Measurements from ENCODE around the gene UBE2QL1.

The UBE2QL1 gene

DNA sequence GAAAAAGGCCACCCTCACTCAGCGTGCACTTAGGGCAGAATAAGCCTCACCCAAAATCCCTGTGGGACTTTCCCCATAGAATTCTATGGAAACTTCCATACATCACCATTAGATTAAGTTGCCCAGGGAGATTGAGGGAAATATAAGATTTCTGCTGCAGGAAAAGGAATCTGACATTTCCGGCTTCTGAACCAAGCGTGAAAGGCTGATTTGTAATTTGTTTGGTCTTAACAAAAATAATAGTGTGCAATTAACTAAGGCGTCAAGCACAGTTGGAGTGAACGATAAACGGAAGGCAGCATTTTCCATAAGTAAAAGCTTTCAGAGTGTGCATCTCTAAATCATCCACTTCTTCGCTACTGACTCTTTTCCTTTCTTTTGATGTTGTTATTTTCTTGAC lies 14.0 kb downstream of the UBE2QL1 start:
- TF ChIP-seq, protein P1, sequence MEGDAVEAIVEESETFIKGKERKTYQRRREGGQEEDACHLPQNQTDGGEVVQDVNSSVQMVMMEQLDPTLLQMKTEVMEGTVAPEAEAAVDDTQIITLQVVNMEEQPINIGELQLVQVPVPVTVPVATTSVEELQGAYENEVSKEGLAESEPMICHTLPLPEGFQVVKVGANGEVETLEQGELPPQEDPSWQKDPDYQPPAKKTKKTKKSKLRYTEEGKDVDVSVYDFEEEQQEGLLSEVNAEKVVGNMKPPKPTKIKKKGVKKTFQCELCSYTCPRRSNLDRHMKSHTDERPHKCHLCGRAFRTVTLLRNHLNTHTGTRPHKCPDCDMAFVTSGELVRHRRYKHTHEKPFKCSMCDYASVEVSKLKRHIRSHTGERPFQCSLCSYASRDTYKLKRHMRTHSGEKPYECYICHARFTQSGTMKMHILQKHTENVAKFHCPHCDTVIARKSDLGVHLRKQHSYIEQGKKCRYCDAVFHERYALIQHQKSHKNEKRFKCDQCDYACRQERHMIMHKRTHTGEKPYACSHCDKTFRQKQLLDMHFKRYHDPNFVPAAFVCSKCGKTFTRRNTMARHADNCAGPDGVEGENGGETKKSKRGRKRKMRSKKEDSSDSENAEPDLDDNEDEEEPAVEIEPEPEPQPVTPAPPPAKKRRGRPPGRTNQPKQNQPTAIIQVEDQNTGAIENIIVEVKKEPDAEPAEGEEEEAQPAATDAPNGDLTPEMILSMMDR (IDR thresholded peaks at IDR 0.05), result no peak
- Histone ChIP-seq H3K9me3 (no peaks in the 10 kb centered on the region), H3K4me1 (no peaks in the 10 kb centered on the region), H3K36me3 (peaks cover 0 to 1% (median 0%) of the 10 kb centered on the region in 3 donors), H3K27me3 (no peaks in the 10 kb centered on the region), H3K4me3 (no peak overlapping the region), H3K27ac (no peak overlapping the region)
- no peak for DNase-seq
- intact Hi-C loops (cut with DNase I; ENCODE audit: low total_unique reads), result no loop called here

DNA sequence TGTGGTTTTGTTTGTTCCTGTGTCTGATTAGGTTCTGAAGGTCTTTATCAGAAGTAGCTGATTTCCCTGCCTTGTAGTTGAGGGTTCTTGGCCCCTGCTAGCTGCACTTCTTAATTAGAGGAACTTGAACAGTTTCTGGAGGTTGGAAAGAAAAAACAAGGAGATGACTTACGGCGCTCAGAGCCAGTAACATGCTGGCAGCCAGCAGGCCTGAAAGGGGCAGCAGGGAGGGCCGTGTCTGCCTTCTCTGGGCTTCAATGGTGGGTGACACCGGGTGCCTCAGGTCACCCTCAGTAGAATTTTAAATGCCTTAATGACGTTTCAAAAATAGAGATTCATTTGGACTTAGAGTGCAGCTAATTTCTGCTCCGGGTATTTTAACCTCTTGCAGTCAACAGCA lies 15.8 kb downstream of the UBE2QL1 start:
- Histone ChIP-seq H3K4me1 (no peaks in the 10 kb centered on the region), H3K36me3 (no peaks in the 10 kb centered on the region), H3K4me3 (no peak overlapping the region), H3K27ac (no peak overlapping the region), H3K27me3 (no peaks in the 10 kb centered on the region), H3K9me3 (no peaks in the 10 kb centered on the region)
- TF ChIP-seq, protein P1 (IDR thresholded peaks at IDR 0.05), result no peak
- intact Hi-C loops (cut with DNase I; ENCODE audit: low total_unique reads), result no loop called here
- DNase-seq, result peak in 1 of 2 donors; percentile 54

DNA sequence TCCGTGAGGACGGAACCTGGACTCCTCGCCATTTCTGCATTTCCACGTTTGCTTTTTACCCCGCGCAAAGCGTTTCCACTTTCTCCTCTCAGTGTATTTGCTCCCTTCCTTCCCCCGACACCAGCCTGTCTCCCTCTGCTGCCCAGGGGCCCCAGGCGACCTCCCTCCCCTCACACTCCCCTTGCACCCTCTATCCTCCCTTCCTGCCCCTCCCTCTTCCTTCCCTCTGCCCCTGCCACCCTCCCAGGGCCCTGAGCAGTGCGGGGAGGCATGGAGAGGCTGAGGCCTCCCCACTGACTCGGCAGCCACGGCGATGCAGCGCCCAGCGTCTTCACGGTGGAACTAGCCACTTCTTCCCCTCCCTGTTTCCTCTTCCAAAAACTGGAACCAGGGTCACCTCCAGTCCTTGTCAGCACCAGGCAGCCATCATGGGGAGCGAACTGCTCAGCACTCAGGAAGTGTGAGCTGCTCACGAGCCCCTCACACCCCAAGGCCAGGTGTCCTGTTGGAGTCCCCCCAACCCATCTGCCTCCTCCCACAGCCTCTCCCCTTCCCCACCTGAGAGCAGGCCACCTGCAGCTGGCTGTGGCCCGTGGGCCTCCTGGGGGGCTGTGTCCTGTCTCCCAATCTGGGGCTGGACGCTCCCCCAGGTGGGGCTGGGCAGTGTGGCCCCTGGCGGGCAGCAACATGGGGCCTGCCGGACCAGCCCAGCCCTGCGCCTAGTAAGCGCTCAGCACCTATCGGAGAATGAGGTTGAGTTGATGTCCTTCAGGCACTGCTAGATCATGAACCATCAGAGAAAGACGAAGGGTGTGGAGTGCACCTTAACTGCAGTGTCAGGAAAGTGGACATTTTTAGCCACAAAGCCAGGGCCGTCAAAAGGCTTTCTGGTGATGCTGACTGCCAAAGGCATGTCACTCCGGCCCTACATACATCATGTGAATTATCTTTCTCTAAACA lies 17.5 kb downstream of the UBE2QL1 start:
- intact Hi-C loops (cut with DNase I; ENCODE audit: low total_unique reads), result no loop called here
- Histone ChIP-seq H3K27me3 (no peaks in the 10 kb centered on the region), H3K4me3 (no peak overlapping the region), H3K36me3 (no peaks in the 10 kb centered on the region), H3K9me3 (no peaks in the 10 kb centered on the region), H3K4me1 (no peaks in the 10 kb centered on the region), H3K27ac (no peak overlapping the region)
- TF ChIP-seq, protein P1 (IDR thresholded peaks at IDR 0.05), result no peak
- DNase-seq, result peak in 1 of 2 donors; percentile 54

DNA sequence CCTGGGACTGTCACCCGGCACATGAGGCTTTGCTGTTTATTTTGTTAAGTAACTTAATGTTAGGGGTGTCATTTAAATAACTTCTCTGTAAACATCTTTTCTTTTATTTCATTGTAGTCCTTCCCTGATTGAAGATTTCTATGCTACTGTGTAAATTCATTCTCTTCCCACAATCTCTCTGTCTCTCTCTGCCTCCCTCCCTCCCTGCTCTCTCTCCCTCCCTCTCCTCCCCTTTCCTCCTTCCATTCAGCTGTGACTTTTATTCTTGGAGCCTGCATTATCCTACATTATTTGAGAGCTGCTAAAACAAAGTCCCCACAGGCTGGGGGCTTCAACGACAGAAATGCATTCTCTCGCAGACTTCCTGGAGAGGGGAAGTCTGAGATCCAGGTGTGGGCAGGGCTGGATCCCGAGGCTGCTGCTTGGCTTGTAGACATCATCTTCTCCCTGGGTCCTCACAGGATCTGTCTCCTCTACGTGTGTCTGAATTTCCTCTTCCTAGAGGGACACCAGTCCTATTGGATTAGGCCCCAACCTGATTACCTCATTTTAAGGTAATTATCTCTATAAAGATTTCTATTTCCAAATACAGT lies 18.4 kb downstream of the UBE2QL1 start:
- peak in 1 of 2 donors; percentile 40 for DNase-seq
- TF ChIP-seq, protein P1 (IDR thresholded peaks at IDR 0.05), result no peak
- Histone ChIP-seq H3K9me3 (no peaks in the 10 kb centered on the region), H3K4me1 (no peaks in the 10 kb centered on the region), H3K27ac (no peak overlapping the region), H3K27me3 (no peaks in the 10 kb centered on the region), H3K36me3 (no peaks in the 10 kb centered on the region), H3K4me3 (no peak overlapping the region)
- intact Hi-C loops (cut with DNase I; ENCODE audit: low total_unique reads), result no loop called here

DNA sequence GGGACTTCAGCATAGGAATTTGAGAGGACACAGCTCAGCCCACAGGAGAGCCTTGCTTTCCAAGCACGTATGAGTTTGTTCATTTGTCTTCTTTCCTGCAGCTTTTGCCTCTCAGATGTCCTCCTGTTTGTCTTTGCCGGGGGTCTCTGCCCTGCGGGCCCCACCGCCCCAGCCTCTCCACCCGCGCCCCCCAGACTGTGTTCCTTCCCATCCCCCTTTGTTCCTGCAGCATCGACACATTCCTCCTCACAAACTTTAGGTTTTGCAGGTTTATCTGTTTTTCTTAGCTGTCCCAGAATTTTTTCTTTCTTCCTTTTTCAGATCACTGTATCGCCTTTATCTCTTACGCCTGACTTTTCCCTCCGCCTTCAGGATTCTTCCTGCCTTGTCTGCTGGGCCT lies 18.9 kb downstream of the UBE2QL1 start:
- H3K9me3 ChIP-seq, result no peaks in the 10 kb centered on the region
- intact Hi-C loops (cut with DNase I; ENCODE audit: low total_unique reads), result no loop called here
- no peaks in the 10 kb centered on the region for H3K36me3 ChIP-seq
- no peak overlapping the region for H3K4me3 ChIP-seq
- no peaks in the 10 kb centered on the region for H3K4me1 ChIP-seq
- DNase-seq, result no peak
- H3K27me3 ChIP-seq, result no peaks in the 10 kb centered on the region
- no peak overlapping the region for H3K27ac ChIP-seq
- TF ChIP-seq, protein P1 (IDR thresholded peaks at IDR 0.05), result no peak

All from tibial artery (tissue), 4 donors.